Daoy (cell line): ENCODE measurements around the gene SHISA7. TPM values are rescaled to one million over a fixed set of nuclear protein-coding genes. Genes with fewer than 3 reads are reported as not detected.

Source experiments
- DNase-seq: peaks from one replicate; pipeline ENCODE4 v3.0.0-alpha.2; 2015; ENCODE audit warnings: low read depth
- total RNA-seq: library from RNA; depleted of rRNA; stranded (reverse); fragments of >200 nt; shearing (Covaris generic); gene quantifications from 2 replicates; pipeline ENCODE4 v1.2.3, GENCODE V29; 2014; rRNA removed

Gene SHISA7
- total RNA-seq = not detected in 2 replicates

DNA sequence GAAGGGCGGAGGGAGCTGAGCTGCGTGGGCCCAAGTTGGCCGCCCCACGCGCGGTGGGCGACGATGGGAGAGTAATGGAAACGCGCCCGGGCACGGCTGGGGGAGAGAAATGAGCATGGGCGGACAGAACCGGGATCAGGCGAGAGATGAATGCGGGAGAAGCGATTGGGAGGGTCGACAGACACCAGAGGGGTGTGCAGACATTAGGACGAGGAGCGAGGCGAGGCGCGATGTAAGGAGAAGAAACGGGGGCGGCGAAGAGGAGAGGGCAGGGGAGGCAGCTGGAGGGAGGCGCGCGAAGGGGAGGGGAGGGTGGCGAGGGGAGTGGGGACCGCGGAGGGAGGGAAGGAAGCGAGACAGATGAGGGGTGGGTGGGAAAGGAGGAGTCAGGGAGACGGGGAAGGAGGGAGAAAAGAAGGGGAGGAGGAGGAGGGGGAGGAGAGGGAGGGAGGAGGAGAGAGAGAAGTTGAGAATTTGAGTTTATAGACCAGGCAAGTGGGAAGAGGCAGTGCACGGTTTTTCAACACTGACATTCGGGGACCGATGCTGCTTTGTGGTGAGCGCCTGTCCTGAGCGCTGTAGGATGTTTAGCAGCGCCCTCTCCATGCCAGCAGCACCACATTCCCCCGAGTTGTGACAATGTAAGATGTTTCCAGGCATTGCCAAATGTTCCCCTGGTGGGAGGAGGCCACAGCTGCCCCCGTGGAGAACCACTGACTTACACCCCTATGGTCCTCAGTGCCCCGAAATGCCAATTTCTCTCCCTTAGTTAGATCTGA is at the start of gene SHISA7:
TSS of gene SHISA7 (minus strand) at position 256 of the 779 bp plus-strand sequence. CDS start 437 bp downstream, outside the sequence.
- peak; percentile 31 for DNase-seq

DNA sequence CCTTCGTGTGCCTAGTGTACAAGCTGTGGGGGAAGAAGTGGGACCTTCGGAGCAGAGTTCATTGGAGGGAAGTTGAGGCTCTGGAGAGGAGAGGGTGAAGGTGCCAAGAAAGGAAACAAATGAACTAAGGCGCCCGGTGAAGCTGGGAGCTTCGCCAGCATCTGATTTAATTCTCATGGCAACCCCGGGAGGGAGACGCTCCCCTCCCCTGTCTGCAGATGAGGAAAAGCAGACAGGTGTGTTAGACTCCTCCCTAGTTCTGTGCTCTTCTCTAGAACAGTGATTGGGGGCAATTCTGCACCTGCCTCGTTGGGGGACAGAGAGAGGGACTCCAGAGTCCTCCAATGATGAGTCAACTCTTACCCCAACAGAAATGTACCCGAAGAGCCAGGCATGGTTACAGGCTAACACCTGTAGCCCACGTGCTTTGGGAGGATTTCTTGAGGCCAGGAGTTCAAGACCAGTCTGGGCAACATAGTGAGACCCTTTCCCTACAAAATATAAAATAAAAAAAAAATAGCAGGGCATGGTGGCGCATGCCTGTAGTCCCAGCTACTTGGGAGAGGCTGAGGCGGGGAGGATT is 49.4 kb upstream of the SHISA7 start:
- DNase-seq = no peak

DNA sequence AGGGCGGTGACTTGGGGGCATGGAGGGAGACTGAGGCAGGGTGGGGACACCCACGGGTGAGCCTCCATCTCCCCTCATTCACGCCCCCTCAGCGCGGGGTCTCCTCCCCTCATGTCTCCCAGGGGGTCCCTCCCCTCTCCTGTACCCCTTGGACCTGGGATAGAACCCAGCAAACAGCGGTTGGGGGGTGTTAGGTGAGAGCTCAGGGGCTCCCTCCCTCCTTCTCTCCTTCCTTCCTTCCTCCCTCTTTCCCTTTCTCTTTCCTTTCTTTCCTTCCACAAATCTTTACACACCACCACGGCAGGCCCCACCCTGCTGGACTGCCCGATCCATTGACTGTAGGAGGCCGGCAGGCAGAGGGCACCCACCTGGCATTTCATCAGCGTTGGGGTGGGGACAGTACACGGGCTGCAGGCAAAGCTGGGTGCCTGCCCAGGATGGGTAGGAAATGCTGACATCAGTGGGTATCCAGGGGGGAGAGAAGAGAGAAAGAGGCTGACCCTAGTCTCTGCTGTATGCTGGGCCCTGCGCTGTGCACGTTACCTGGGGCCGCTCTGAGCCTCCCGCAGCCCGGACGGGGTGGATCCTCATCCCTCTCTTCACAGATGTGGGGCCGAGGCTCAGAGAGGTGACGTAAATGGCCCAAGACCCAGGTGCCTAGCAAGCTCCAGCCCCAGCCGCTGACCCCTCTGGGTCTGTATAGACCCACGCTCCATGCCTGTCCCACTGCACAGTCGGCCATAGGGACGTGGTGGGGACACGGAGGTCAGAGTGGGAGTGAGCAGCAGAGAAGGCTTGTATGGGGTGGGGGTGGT is 48.7 kb upstream of the SHISA7 start:
- no peak for DNase-seq

DNA sequence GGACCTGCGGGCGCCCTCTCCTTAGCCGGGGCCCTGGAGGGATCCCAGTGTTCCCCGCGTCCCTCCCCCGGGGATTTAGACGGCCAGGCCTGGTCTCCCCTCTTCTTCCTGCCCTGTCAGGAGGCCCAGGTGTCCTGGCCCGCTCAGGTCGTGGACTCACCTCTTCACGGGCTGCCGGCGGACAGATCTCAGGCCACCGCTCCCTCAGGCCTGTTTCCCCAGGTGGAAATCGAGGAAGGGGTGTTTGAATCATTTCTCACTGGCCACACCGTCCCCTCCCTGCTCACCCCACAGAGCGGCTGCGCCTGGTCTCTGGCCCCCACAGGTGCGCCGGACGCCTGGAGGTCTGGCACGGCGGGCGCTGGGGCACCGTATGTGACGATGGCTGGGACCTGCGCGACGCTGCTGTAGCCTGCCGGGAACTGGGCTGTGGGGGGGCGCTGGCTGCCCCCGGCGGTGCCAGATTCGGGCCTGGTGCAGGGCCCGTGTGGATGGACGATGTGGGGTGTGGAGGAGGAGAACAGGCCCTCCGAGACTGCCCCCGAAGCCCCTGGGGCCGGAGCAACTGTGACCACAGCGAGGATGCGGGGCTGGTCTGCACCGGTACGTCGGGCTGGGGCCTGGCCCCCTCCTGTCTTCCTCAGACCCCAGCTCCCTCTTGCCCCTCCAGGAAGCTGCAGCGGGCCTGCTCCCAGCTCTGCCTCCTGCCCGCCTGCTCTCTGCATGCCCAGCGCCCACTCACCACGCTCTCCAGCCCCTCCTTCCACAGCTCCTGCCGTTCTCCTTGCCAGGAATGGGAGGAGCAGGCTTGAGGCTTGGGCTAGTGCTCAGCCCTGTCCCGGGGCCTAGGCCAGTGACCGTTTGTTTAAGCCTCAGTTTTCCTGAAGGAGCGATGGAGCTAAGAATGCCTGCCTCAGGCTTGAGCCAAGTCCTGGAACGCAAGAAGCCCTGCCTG is 47.7 kb upstream of the SHISA7 start:
- DNase-seq = no peak

DNA sequence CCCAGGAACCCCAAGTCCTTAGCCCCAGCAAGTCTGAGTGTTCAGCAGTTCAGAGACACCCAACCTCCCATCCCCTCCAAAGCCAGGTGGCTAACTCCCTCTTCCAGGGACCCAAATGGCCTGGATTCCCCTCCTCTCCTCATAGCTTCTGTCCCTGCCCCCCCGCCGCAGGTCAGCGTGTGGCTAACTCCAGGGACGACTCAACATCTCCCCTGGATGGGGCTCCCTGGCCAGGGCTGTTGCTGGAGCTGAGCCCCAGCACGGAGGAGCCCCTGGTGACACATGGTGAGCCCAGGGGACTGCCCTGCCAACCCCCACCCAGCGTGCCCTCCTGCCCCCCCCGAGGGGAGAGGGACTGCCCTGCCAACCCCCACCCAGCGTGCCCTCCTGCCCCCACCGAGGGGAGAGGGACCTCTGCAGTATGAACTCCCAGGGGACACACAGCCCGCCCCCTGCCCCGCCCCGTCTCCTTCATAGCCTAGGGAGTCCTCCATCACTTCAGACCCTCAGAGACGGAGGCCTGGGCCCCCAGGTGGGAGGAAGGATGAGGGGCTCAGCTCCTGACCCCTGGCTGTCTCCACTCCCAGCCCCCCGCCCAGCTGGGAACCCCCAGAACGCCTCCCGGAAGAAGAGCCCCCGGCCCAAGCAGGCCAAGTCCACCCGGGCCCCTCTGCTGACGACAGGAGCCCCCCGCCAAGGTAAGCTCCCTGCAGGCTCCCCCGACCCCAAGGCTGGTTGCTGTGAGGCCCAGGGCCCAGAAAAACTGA is 46.8 kb upstream of the SHISA7 start:
- no peak for DNase-seq

DNA sequence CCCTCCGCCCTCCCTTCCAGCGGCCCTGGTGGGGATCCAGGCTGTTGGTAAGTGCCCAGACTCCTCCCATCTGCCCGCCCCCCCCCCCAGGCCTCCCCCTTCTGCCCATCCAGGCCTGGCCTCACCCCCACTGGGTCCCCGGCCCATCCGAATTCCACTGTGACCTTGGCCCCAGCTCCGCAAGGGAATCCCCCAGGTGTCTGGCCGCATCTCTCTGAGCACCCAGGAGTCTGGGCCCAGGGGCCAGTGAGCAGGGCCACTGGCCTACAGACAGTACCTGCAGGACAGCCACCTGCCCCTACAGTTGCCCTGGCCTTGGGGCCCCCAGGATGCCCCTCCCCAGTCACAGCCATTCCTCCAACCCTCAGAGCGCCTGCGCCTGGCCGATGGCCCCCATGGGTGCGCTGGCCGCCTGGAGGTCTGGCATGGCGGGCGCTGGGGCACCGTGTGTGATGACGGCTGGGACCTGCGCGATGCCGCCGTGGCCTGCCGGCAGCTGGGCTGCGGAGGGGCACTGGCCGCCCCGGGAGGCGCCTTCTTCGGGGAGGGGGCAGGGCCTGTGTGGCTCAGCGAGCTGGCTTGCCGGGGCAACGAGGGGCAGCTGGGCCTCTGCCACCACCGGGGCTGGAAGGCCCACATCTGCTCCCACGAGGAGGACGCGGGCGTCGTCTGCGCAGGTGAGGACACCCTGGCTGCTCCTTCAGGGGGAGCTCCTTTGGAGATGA is 46.0 kb upstream of the SHISA7 start:
- DNase-seq = no peak

DNA sequence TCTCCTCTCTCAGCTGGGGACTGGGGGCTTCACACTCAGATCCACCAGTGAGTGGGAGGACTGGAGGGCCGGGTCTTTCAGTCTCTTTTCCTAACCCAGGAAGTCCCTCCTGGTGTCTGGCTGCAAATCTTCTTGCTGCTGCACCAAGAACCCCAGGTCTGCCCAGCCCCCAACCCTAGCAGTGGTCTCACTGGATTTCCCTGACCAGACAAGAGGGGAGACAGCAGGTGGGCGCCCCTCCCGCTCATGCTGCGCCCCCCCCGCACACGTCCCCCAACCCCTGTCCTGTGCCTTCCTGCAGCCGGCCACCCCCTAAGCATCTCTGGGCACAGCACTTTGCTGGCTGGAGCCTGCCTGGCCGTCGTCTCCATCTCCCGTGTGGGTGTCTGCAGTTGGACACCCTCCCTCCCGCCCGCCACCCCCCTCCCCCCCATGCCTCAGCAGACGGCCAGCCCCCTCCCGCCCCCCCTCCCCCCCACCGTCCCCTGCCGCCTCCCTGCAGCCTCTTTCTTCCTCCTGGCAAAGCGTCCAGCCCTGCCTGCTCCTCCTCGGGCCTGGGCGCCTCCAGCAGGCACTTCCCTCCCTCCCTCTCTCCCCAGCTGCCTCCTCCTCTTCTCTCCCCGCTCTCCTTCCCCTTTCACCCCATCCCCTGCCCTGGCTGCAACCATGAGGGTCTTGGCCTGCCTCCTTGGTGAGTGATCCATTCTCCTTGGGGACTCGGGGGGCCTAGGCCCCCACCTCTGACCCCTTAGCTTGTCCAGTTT is 45.0 kb upstream of the SHISA7 start, which contains the start of gene SSC5D:
TSS of gene SSC5D (plus strand) at position 513 of the 764 bp plus-strand sequence. CDS start at position 667, 154 bp downstream.
- peak; percentile 61 for DNase-seq

DNA sequence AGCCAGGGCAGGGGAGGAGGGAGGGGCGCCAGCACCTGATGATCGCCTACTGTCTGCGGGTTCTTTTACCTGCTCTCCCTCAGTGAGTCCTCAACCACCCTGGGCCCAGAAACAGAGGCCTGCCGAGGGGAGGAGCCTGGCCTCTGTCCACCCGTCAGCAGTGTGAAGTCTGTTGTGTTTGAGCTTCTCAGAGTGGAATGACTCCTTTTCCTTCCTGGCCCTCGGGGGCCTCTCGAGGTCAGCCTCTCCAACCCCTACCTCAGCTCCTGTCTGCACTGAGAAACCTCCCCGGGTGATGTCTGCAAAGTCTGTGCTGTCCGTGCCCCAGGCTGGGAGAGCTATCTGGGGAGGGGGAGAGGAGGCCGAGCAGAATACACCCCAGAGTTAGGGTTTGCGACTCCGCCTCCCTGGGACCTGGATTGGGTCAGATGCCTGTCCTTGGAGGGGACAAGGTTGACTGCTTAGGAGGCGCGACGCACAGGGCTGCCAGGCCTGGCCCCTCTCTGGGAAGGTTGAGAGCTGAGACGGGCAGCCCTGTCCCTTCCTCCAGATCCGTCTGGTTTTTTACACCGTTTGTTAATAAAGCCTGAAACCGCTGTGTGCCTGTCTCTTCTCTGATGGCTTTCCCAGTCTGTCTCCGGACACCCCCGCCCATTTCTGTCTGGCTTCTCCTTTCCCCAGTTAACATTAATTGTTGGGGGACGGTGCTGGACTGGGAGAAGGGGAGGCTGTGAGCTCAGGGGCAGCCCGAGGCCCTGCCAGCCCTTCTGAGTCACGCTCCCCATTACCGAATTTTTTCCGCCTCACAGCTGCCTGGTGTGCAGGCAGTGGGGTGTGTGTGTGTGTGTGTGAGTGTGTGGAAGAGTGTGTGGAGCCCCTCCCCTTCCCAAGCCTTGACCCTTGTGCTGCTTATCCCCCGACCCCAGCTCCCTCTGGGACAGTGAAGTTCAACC is 44.1 kb upstream of the SHISA7 start:
- peak; percentile 97 for DNase-seq

DNA sequence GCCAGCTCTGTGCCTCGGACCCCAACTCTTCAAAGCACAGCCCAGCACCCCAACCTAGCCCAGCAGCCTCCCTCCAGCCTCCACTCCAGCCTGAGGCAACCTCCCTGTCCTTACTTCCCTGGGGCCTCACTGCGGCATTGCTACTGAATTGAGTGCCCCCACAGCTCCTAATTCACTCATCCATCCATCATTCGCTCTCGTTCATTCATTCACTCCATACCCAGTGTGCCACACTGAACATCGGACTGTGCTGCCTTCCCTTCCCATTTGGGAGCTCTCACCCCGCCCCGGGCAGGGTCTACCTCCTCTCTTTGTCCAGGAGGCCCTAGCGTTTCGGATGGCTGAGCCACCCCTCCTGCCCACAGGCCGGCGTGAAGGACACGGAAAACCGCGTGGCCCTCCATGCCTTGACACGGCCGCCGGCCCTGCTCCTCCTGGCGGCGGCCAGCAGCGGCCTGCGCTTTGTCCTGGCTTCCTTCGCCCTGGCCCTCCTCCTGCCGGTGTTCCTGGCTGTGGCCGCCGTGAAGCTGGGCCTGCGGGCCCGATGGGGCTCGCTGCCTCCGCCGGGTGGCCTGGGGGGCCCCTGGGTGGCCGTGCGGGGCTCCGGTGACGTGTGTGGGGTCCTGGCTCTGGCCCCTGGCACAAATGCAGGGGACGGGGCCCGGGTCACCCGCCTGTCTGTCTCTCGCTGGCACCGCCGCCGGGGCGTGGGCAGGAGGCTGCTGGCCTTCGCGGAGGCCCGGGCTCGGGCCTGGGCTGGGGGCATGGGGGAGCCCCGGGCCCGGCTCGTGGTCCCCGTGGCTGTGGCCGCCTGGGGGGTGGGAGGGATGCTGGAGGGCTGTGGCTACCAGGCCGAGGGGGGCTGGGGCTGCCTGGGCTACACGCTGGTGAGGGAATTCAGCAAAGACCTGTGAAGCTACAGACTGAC is 43.2 kb upstream of the SHISA7 start:
- DNase-seq = peak; percentile 67

DNA sequence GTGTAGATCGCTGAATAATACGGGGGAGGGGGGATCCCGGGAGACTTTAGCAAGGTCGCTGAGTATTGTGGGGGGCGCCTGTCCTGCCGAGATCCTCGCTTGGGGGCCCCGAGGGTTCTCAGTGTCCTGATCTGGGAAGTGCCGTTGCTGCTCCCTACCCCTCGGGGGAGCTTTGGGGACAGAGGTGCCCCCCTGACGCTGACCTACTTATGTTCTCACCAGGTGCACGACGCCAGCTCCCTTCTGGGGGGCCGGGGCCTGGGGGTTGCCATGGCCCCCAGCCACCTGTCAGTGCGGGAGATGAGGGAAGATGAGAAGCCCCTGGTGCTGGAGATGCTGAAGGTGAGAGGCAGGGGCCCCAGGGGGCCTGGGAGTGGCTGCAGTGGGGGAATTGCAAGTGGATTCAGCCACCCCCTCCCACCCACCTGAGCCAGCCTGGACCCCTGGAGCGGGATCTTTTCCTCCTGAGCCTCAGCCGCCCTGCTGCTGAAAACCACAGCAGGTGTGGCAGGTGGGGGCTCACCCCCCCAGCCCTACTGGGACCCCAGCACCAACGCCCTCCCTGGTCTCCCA is 42.4 kb upstream of the SHISA7 start:
- no peak for DNase-seq

DNA sequence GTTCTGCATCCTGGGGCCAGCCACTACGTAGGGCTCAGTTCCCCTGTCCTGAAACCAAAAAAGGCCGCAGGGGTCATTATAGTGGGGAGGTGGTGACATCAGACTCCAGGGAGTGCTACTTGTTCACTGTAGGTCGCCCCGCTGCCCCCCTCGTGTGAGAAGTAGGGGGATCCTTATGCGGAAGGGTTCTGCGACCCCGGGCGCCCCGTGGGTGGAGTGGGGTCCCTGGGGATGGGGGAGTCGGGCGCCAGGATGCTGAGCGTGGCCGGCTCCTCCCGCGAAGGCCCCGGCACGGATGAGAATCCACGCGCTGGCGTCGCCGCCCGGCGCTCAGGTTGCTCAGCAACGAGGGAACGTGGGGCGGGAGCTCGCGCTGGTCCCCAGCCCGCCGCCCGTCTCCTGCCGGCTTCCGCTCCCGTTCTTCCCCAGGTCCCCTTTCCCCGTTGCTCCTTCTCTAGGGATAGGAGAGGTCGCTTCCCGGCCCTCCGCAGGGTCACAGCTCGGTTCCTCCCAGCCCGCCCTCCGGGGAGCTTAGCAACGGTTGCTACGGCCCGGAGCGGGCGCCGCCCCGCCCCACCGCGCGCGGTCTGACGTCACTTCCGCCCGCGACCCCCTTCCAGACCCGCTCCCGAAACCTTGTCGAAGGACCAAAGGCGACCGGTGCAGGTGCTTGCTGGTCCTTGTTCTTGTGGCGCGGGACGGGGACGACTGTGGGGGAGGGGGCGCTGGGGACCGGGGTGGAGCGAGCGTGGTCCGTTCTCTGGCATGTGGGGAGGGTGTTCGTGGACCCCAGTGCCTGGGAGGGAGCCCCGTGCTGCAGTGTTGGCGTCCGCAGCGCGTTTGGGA is 41.7 kb upstream of the SHISA7 start, which contains the start of gene NAT14:
TSS of gene NAT14 (plus strand) at position 596 of the 846 bp plus-strand sequence. CDS start 521 bp downstream, outside the sequence.
- peak; percentile 81 for DNase-seq

DNA sequence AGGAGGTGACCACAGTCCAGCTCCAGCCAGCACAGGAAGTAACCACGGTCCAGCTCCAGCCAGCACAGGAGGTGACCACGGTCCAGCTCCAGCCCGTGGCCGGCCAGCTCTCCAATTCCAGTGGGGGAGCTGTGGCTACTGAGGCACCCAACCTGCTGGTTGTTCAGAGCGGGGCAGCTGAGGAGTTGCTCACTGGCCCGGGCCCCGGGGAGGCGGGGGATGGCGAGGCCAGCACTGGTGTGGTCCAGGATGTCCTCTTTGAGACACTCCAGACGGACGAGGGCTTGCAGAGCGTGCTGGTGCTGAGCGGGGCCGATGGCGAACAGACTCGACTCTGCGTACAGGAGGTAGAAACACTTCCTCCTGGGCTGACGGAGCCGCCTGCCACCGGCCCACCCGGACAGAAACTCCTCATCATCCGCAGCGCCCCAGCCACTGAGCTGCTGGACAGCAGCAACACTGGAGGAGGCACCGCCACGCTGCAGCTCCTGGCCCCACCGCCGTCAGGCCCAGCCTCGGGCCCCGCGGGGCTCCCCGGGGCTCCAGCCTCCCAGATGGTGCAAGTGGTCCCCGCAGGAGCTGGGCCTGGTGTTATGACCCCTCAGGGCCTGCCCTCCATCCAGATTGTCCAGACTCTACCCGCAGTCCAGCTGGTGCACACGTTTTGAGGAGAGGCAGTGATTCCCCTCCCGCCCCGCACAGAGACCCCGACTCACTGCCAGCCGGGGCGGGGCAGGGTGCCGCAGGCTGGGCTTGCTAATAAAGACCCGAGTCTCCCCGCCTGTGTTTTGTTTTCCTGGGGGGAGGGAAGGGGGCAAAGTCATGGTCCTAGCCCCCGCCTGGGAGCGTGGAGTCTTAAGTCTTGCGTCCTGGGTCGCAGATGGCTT is 40.8 kb upstream of the SHISA7 start:
- no peak for DNase-seq

DNA sequence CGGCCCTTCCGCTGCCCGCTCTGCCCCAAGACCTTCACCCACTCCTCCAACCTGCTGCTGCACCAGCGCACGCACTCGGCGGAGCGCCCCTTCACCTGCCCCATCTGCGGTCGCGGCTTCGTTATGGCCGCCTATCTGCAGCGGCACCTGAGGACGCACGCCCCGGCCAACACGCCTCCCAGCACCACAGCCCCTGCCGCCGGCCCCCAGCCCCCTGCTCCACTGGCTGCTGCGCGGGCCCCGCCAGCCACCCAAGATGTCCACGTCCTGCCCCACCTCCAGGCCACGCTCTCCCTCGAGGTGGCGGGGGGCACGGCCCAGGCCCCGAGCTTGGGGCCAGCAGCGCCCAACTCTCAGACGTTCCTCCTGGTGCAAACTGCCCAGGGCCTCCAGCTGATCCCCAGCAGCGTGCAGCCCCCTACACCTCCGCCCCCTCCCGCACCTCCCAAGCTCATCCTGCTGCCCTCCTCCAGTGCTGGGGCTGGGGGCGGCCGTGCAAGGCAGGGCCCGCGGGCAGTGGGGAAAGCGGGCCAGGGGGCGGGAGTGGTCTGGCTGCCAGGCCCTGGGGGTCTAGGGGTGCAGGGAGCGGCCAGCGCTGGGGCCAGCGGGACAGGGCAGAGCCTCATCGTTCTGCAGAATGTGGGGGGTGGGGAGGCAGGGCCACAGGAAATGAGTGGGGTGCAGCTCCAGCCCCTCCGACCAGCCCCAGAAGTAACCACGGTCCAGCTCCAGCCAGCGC is 40.0 kb upstream of the SHISA7 start:
- DNase-seq = no peak
